Measurements from ENCODE around the gene SRC.

DNA sequence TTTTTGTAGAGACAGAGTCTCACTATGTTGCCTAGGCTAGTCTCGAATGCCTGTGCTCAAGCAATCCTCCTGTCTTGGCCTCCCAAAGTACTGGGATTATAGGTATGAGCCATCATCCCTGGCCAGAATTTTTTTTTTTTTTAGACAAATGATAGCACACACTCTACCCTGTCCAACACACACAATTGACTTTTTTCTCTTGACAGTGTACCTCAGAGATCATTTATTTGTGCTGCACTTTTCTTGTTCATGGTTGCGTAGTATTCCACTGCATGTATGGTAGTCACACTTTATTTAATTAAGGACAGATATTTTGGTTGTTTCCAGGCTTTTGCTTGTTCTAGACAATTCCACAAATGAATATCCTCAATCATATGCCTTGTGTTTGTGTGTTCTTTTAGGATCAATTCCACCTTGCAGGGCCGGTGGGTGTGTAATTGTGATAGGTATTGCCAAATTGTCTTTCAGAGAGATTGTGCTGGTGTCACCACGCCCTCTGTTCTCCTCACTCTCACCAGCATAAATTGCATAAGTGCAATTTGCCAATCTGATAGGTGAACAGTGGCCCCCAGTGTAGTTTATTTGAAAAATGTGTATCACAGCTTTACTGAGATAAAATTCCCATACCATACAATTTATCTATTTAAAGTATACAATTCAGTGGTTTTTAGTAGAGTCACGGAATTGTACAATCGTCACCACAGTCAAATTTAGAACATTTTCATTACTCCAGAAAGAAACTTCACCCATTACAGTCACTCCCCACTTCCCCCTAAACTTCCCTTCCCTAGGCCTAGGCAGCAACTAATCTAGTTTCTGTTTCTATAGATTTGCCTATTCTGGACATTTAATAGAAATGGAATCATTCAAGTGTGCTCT is 20.1 kb downstream of the SRC start:
- TF ChIP-seq CTCF (IDR thresholded peaks at IDR 0.05) (no peak), POLR2A (IDR thresholded peaks at IDR 0.05) (no peak)

All from tibial nerve (tissue), 3 donors.